Stomach (tissue), 4 donors: ENCODE data around the gene CELA3B.

Source experiments
- CTCF ChIP-seq, 7 experiments: fragments of 450-650 bp in 4 of 7; fragments of 200-600 bp in 3 of 7; sonication (generic) in 3 of 7; IDR thresholded peaks; one replicate each; pipeline ENCODE4 v1.5.1; 2016 to 2019; ENCODE audit warnings: antibody characterized with exemption in 7 of 7, control low read depth in 2 of 7, mild to moderate bottlenecking in 1 of 7
- POLR2AphosphoS5 ChIP-seq, 3 donors: sonication (generic); formaldehyde crosslinking; IDR thresholded peaks; one replicate each; pipeline ENCODE4 v1.6.1; 2016; ENCODE audit warnings: antibody characterized with exemption in 3 of 3

- peak in 1 of 3 donors; percentile 83 for TF ChIP-seq POLR2AphosphoS5 (IDR thresholded peaks at IDR 0.05)
- peak in 6 of 7 experiments; percentile 23 to 93 (median 92) for TF ChIP-seq CTCF (IDR thresholded peaks at IDR 0.05)
Measured at GRCh38 chr1:21963477-21964217, 13.2 kb upstream of the CELA3B start.
